DOHH2 (cell line): ENCODE data around the gene AP5Z1.

Experiments
- H3F3A ChIP-seq: fragments of 200-600 bp; sonication (generic), shearing (Covaris generic); 2 replicates; pipeline ENCODE4 v1.6.0; 2016; ENCODE audit warnings: antibody characterized with exemption, mild to moderate bottlenecking; ENCODE audit not compliant: control insufficient read depth, insufficient read depth
- H3K27ac ChIP-seq: fragments of 200-600 bp; sonication (generic); 2 replicates; pipeline ENCODE4 v1.5.1; 2014; ENCODE audit warnings: low read depth, mild to moderate bottlenecking, low read length, moderate library complexity
- H3K27me3 ChIP-seq: fragments of 200-600 bp; sonication (generic); 2 replicates; pipeline ENCODE4 v1.6.1; 2014; ENCODE audit warnings: mild to moderate bottlenecking, low read length, mixed read lengths; ENCODE audit not compliant: control insufficient read depth
- H3K36me3 ChIP-seq: fragments of 200-600 bp; sonication (generic); 2 replicates; pipeline ENCODE4 v1.6.1; 2014; ENCODE audit warnings: mild to moderate bottlenecking, low read length, moderate library complexity, mixed read lengths; ENCODE audit not compliant: control insufficient read depth
- H3K4me1 ChIP-seq: fragments of 200-600 bp; sonication (generic); 2 replicates; pipeline ENCODE4 v1.6.1; 2014; ENCODE audit warnings: mild to moderate bottlenecking, low read length, mixed read lengths; ENCODE audit not compliant: control insufficient read depth
- H3K4me2 ChIP-seq: fragments of 200-600 bp; sonication (generic); 2 replicates; pipeline ENCODE4 v1.6.0; 2014; ENCODE audit warnings: mild to moderate bottlenecking, low read length, moderate library complexity
- H3K4me3 ChIP-seq: fragments of 200-600 bp; sonication (generic); 2 replicates; pipeline ENCODE4 v1.5.1; 2014; ENCODE audit warnings: mild to moderate bottlenecking, low read length, mixed read lengths
- H3K79me2 ChIP-seq: fragments of 200-600 bp; sonication (generic); 2 replicates; pipeline ENCODE4 v1.6.1; 2014; ENCODE audit warnings: mild to moderate bottlenecking, low read length, mixed read lengths; ENCODE audit not compliant: control insufficient read depth
- H3K9me2 ChIP-seq: fragments of 200-600 bp; sonication (generic); replicated peaks from 2 replicates; pipeline ENCODE4 v1.6.1; 2014; ENCODE audit warnings: mild to moderate bottlenecking, low read length, mixed read lengths; ENCODE audit not compliant: control insufficient read depth
- H3K9me3 ChIP-seq: fragments of 200-600 bp; sonication (generic); 2 replicates; pipeline ENCODE4 v1.6.1; 2014; ENCODE audit warnings: antibody characterized with exemption, low read length, mixed read lengths; ENCODE audit not compliant: control insufficient read depth, insufficient read depth
- H4K20me1 ChIP-seq: fragments of 200-600 bp; sonication (generic); 2 replicates; pipeline ENCODE4 v1.6.0; 2014; ENCODE audit warnings: low read depth, mild to moderate bottlenecking, antibody characterized with exemption, low read length, moderate library complexity; ENCODE audit not compliant: control insufficient read depth, insufficient read depth
- EZH2phosphoT487 ChIP-seq: fragments of 200-600 bp; sonication (generic); IDR thresholded peaks from 2 replicates; pipeline ENCODE4 v1.6.1; 2017; ENCODE audit warnings: borderline replicate concordance, mild to moderate bottlenecking, antibody characterized with exemption, low read length, moderate library complexity, mixed read lengths
- TF ChIP-seq, protein P1 (sequence below): fragments of 200-600 bp; sonication (generic); IDR thresholded peaks from one replicate; pipeline ENCODE4 v1.5.1; 2014; ENCODE audit warnings: antibody characterized with exemption, mild to moderate bottlenecking, low read depth, low read length; ENCODE audit not compliant: poor library complexity, severe bottlenecking

Gene AP5Z1

DNA sequence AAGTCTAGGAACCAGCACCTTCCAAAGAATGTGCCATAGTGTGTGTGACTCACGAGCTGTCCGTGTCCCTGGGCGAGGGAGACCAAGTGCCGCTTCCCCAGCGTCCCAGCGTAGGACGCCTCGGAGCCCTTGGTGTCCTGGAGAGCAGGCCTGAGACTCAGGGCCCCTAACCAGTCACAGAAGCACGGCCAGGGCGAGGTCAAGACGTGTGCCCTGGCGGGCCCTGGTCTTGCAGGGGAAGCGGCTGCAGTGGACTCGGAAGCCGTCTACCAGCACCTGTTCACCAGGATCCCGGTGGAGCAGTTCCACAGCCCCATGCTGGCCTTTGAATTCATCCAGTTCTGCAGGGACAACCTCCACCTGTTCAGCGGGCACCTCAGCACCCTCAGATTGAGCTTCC is 10.6 kb downstream of the AP5Z1 start:
- TF ChIP-seq, protein P1, sequence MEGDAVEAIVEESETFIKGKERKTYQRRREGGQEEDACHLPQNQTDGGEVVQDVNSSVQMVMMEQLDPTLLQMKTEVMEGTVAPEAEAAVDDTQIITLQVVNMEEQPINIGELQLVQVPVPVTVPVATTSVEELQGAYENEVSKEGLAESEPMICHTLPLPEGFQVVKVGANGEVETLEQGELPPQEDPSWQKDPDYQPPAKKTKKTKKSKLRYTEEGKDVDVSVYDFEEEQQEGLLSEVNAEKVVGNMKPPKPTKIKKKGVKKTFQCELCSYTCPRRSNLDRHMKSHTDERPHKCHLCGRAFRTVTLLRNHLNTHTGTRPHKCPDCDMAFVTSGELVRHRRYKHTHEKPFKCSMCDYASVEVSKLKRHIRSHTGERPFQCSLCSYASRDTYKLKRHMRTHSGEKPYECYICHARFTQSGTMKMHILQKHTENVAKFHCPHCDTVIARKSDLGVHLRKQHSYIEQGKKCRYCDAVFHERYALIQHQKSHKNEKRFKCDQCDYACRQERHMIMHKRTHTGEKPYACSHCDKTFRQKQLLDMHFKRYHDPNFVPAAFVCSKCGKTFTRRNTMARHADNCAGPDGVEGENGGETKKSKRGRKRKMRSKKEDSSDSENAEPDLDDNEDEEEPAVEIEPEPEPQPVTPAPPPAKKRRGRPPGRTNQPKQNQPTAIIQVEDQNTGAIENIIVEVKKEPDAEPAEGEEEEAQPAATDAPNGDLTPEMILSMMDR: no peak
- no peak for TF ChIP-seq EZH2phosphoT487
- Histone ChIP-seq H3F3A (no peaks in the 10 kb centered on the region), H3K4me3 (no peak overlapping the region), H3K27me3 (no peaks in the 10 kb centered on the region), H3K27ac (no peak overlapping the region), H3K79me2 (no peaks in the 10 kb centered on the region), H3K9me2 (no peaks in the 10 kb centered on the region), H3K9me3 (no peaks in the 10 kb centered on the region), H3K36me3 (peaks cover 79% of the 10 kb centered on the region), H4K20me1 (no peaks in the 10 kb centered on the region), H3K4me1 (no peaks in the 10 kb centered on the region), H3K4me2 (no peak overlapping the region)

DNA sequence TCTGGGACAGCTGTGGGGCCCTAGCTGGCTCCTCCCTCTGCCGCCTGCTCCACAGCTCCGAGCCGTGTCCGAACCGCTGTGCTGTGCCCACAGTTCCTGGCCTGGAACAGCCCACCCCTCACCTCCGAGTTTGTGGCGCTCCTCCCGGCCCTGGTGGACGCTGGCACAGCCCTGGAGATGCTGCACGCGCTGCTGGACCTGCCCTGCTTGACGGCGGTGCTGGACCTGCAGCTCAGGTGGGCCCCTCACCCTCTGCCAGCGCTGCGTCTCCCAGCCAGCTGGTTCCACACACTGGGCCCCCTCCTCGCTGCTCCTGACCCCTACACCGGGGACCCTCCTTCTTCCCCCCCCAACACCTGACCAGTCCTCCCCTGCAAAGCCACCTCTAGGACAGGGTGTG is 12.1 kb downstream of the AP5Z1 start:
- Histone ChIP-seq H3K79me2 (no peaks in the 10 kb centered on the region), H4K20me1 (no peaks in the 10 kb centered on the region), H3K9me2 (no peaks in the 10 kb centered on the region), H3K4me1 (no peaks in the 10 kb centered on the region), H3K27me3 (no peaks in the 10 kb centered on the region), H3K9me3 (no peaks in the 10 kb centered on the region), H3F3A (no peaks in the 10 kb centered on the region), H3K27ac (no peak overlapping the region), H3K4me2 (no peak overlapping the region), H3K4me3 (no peak overlapping the region), H3K36me3 (peaks cover 79% of the 10 kb centered on the region)
- no peak for TF ChIP-seq EZH2phosphoT487
- TF ChIP-seq, protein P1: no peak

DNA sequence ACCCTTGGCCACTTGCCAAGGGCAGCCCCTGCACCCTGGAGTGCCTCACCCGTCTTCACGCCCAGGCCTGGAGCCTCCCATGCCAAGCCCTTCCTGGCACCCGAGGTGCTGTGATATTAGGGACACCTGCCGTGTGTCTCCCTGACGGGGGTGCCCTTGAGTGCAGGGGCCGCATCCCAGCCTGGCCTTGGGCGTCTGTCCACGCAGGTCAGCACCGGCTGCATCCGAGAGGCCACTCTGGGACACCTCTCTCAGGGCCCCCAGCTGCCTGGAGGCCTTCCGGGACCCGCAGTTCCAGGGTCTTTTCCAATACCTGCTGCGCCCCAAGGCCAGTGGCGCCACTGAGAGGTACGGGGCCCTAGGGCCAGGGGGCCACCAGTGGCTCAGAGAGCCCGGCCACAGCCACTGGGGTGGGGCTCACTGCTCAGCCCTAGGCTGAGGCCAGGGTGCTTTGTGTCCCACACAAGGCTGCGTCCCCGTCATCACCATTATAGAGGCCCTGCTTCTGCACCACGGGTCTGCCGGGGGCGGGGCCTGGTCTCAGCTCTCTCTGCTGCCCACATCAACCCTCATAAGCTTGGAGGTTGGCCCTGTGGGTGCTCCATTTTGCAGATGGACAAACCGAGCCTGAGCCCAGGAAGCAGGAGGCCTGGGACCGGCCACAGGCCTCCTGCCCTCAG is 12.7 kb downstream of the AP5Z1 start:
- no peaks in the 10 kb centered on the region for H3K9me2 ChIP-seq
- H3K36me3 ChIP-seq: peaks cover 77% of the 10 kb centered on the region
- no peak overlapping the region for H3K4me2 ChIP-seq
- H3K9me3 ChIP-seq: no peaks in the 10 kb centered on the region
- no peak for TF ChIP-seq EZH2phosphoT487
- TF ChIP-seq, protein P1: no peak
- H3K79me2 ChIP-seq: no peaks in the 10 kb centered on the region
- no peaks in the 10 kb centered on the region for H3K27me3 ChIP-seq
- H3K4me1 ChIP-seq: no peaks in the 10 kb centered on the region
- H3K4me3 ChIP-seq: no peak overlapping the region
- no peaks in the 10 kb centered on the region for H3F3A ChIP-seq
- no peak overlapping the region for H3K27ac ChIP-seq
- no peaks in the 10 kb centered on the region for H4K20me1 ChIP-seq
